ENCODE results near the gene MAD1L1.
"Not testable (repeated sequence)": the region's sequence is repeated elsewhere in the genome, so short reads cannot be mapped to it uniquely, and the experiment has no call there.

The MAD1L1 gene

GRCh38 chr7:2171855-2172254, 60.9 kb downstream of the MAD1L1 start:
- no peak for DNase-seq

- DNase-seq = no peak
These were observed 61.9 kb downstream of the MAD1L1 start for GRCh38 chr7:2170576-2171521.

- no peak for DNase-seq
These were observed 62.7 kb downstream of the MAD1L1 start for GRCh38 chr7:2169923-2170575.

- no peak for DNase-seq
These were observed 64.0 kb downstream of the MAD1L1 start for GRCh38 chr7:2168615-2169311.

- DNase-seq = no peak
These were observed 66.0 kb downstream of the MAD1L1 start for GRCh38 chr7:2166625-2167280.

GRCh38 chr7:2165610-2166594, 66.8 kb downstream of the MAD1L1 start:
- no peak for DNase-seq

- DNase-seq = no peak
These were observed 67.5 kb downstream of the MAD1L1 start for GRCh38 chr7:2165239-2165609.

GRCh38 chr7:2164646-2165045, 68.1 kb downstream of the MAD1L1 start:
- no peak for DNase-seq

- no peak for DNase-seq
These were observed 68.9 kb downstream of the MAD1L1 start for GRCh38 chr7:2163600-2164555.

- no peak for DNase-seq
These were observed 69.8 kb downstream of the MAD1L1 start for GRCh38 chr7:2162959-2163358.

GRCh38 chr7:2162004-2162902, 70.5 kb downstream of the MAD1L1 start:
- not testable (repeated sequence) for DNase-seq

GRCh38 chr7:2159176-2159520, 73.6 kb downstream of the MAD1L1 start:
- DNase-seq = no peak

- no peak for DNase-seq
These were observed 74.2 kb downstream of the MAD1L1 start for GRCh38 chr7:2158331-2159175.

GRCh38 chr7:2157473-2158279, 75.1 kb downstream of the MAD1L1 start:
- DNase-seq = no peak

GRCh38 chr7:2156756-2157472, 75.8 kb downstream of the MAD1L1 start:
- DNase-seq = no peak

- no peak for DNase-seq
These were observed 77.9 kb downstream of the MAD1L1 start for GRCh38 chr7:2154831-2155230.

GRCh38 chr7:2154121-2154520, 78.6 kb downstream of the MAD1L1 start:
- DNase-seq = no peak

Measured in activated T-cell treated with anti-CD3 and anti-CD28 coated beads for 4 hours (primary cell).